HG03439 (cell line): ENCODE measurements around the gene SPANXN5.
"Not testable (repeated sequence)": the region's sequence is repeated elsewhere in the genome, so short reads cannot be mapped to it uniquely, and the experiment has no call there.

Experiments
- ATAC-seq: cut with Tn5 transposase; IDR thresholded peaks from one replicate; pipeline ENCODE4 v1.9.1; 2021; ENCODE audit warnings: mild to moderate bottlenecking, moderate library complexity; ENCODE audit not compliant: unreplicated experiment

Gene SPANXN5, protein sequence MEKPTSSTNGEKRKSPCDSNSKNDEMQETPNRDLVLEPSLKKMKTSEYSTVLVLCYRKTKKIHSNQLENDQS

DNA sequence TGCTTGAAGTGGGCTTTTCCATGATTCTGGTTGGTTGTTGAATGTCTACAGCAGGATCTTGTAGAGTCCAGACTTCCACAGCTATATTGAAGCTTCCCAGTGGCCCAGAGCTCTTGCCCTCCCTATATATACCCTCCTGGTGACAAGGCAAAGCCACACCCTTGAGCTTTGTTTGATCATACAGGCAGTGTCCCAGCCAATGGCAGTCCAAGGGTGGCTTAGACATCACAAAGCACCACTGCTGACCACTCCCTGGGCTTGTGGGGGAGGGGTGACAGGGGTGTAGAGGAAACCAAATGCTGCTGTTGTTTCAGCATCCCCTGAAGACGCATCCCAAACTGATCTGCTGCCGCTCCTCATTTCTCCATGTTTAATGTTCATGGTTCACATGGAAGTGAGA, at the start of gene SPANXN5:
Gene SPANXN5 (minus strand): TSS at position 101 of the 400 bp plus-strand sequence. CDS start 79 bp downstream, at position 22.
- ATAC-seq: not testable (repeated sequence)

DNA sequence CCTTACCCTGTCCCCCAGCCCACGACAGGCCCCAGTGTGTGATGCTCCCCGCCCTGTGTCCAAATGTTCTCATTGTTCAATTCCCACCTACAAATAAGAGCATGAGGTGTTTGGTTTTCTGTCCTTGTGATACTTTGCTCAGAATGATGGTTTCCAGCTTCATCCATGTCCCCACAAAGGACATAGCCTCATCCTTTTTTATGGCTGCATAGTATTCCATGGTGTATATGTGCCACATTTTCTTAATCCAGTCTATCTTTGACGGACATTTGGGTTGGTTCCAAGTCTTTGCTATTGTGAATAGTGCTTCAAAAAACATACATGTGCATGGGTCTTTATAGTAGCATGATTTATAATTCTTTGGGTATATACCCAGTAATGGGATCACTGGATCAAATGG, 46.4 kb upstream of the SPANXN5 start:
- not testable (repeated sequence) for ATAC-seq

DNA sequence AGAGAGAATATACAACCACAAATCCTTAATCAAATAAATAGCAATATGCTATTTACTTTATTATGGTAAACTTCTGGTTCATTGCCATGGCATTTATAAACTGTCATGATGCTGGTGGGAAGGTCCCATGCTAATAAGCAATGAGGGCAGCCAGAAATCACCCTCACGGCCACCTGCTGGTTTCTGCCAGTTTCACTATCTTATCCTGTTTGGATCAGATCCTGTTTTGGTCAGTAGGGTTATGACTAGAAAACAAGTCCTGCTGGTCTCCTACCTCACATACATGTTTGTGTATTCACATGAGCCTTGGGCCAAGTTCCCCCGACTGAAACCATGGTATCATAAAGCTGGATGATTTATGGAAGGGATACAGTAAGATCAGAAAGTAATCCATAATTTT, 41.9 kb upstream of the SPANXN5 start:
- ATAC-seq: no peak

DNA sequence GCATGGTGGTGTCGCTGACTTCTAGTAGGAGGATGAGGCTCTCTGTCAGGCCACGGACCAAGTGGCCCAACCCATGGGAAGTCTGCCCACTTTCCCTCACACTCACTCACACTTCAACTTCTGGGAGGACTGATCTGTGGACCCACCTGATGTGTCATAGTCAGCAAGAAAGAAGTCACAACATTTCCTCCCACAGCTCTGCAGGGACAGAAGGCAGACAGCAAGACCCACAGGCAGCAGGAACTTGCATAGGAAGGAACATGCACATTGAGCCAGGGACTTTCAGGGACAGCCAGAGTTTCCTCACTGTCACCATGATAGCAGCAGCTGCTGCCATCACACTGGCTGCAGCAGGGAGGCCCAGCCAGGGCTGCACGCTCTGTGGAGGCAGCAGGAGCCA, 33.3 kb upstream of the SPANXN5 start:
- ATAC-seq: no peak

DNA sequence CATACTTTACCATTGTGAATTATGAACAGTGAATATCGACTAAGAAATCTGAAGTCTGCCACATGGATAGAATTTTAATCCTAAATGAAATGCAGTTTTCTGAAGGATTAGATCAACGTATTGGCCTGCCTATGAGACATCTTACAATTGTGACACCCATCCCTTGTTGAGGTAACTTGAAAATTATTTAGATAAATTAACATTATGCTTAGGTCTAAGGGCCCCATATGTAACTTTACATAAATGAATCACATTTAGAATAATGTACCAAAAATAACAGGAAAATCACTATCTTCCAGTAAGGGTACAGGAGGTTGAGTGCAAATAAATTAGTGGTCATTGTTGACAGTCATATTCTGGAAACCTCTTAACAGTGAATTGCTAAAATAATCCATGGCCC, 27.4 kb upstream of the SPANXN5 start:
- no peak for ATAC-seq

DNA sequence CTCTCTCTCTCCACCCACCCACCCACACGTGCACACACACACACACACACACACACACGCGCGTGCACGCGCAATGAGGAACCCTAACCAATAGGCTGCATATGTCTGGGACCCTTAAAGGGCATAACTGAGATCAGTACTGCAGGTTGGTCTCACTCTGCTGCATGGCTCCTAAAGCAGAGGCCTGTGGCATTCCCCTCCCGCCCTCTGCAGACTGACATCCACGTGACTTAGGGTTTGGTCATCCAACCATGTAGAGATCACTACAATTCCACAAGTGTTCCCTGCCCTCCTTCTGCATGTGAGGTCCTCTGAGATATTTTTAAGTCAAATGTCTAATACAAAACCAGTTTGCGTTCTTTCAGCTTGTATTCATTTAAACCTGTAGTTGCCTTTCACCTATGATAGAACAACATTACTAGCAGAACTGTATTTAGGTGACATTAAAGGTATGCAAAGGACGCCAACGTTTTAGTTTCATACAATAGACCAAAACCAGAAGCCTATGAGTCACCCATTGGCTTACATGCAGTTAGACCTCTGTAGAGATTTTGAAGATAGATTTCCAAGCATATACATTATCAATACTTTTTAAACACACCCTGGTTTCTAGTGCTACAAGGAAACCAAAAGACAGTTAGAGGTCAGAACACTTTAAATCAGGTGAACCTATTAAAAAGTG, 24.0 kb upstream of the SPANXN5 start:
- ATAC-seq: no peak

DNA sequence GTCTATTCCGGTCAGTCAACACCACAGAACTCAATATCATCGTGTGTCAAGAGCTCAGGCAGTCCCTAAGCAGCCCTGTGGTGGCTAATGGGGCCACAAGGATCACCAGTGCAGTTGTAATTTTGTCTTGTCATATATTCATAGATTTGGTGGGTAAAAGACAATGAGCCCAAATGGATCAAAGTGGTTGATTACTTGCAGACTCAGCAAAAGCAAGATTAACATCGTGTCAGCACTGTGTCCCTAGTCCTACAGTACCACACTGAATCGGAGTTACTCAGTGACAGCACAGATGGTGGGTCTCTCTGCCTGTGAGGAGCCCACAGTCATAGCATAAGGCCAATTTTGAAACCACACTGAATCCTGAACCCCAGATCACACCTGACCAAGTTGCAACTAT, 22.6 kb upstream of the SPANXN5 start:
- no peak for ATAC-seq

DNA sequence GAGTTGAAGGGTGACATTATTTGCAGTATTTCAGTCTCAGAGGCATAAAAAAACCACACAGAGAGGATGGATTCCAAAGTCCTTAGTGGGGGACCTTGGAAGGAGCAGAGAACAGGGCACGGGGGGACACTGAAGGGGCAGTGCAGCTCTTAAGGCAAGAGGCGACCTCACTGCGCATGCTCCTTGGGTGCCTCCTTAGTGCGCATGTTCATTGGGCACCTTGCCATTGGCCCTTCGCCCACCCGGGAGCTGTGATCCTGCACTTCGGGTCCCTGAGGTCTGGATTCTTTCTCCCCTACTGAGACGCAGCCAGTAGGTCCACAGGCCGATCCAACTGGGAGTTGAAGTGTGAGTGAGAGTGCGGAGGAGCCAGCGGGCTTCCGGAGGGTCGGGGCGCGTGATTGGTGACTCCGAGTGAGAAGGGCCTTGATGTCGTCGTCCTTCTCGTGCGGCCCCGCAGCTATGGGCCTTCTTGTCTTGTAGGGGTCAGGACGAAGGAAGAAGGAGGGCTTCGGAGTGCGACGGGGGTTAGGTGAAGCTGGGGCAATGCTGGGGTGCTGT, 13.9 kb upstream of the SPANXN5 start, which contains the start of gene XAGE5:
Gene XAGE5 (plus strand): TSS at position 223 of the 561 bp plus-strand sequence. CDS start 1,280 bp downstream, outside the sequence.
- no peak for ATAC-seq

DNA sequence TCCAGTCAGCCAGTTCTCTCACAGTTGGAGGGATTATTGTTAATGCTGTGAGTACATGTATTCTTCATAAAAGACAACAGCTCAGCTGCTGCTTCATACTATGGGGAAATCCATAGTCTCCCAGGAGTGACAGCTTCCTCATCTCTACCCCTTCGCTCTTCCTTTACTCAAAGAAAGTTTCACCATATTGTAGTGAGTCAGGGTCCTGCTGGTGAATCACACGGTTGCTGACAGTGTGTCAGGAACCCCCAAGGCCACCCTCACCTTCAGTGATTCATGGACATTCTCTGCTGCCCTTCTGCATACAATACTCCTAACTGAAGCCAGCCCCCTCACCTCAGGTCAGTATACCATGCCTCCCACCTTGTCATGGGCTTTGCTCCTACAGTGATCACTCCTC, 7.6 kb upstream of the SPANXN5 start:
- ATAC-seq: not testable (repeated sequence)

DNA sequence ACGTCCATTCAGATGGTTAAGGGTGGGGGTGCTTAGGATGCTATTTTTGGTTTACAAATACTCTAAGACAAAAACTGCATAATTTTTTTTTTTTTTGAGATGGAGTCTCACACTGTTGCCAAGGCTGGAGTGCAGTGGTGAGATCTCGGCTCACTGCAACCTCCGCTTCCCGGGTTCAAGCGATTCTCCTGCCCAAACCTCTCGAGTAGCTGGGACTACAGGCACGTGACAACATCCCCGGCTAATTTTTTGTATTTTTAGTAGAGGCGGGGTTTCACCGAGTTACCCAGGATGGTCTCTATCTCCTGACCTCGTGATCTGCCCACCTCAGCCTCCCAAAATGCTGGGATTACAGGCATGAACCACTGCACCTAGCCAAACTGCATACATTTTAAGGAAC, 23.7 kb downstream of the SPANXN5 start:
- not testable (repeated sequence) for ATAC-seq

DNA sequence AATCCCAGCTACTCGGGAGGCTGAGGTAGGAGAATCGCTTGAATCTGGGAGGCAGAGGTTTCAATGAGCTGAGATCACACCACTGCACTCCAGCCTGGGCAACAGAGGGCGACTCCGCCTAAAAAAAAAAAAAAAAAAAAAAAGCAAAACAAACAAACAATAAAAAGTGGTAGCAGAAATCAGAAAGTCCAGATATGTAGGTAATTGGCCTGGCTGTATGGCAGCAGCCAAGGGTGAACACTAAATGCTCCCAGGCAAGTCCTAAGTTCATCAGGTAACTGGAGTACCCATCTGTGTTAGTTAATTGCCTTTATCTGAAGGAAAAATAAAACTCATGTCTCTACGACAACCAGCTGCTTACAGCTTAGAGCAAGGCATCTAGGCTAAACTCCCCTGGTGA, 31.2 kb downstream of the SPANXN5 start:
- ATAC-seq: not testable (repeated sequence)

DNA sequence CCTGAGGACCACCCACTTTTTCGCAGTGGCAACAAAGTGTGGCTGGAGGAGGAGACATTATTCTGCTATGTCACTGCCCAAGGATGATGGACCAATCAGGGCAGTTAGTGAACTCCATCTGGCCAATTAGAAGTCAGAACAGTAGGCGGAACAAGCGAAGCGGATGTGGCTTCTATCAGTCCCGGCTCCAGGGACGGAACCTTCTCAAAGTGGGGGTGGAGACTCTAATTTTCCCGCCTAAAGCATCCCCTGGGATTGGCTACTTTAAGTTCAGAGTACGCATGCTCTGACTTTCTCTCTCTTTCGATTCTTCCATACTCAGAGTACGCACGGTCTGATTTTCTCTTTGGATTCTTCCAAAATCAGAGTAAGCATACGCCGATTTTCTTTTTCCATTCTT, 46.3 kb downstream of the SPANXN5 start, which contains the start of gene SSX2B:
Gene SSX2B (plus strand): TSS at position 301 of the 400 bp plus-strand sequence. CDS start 1,429 bp downstream, outside the sequence.
- not testable (repeated sequence) for ATAC-seq
